HCT116 (cell line): ENCODE data around the gene MAP2K1. TPM values are rescaled to one million over a fixed set of nuclear protein-coding genes. Genes with fewer than 3 reads are reported as not detected.

Experiments
- ATAC-seq: fragments of 200-7000 bp; cut with Tn5 transposase; 2 replicates; pipeline ENCODE4 v1.9.1; 2020; ENCODE audit warnings: mild to moderate bottlenecking, moderate library complexity
- BruUV-seq: library from RNA; stranded (reverse); fragments of 400-500 nt; replicated peaks from 2 replicates; lab custom pipeline; 2021; lab: Mats Ljungman, UMichigan
- CTCF ChIA-PET: fragments of 300-600 bp; sonication (Branson Sonifier 250); formaldehyde crosslinking; loops from one replicate; lab custom pipeline; 2021; ENCODE audit warnings: antibody characterized with exemption; lab: Charles Lee
- POLR2A ChIA-PET: fragments of 300-600, 350-600 bp; sonication (Branson Sonifier 250); formaldehyde crosslinking; loops from one replicate; lab custom pipeline; 2021; ENCODE audit warnings: antibody characterized with exemption; lab: Charles Lee
- RAD21 ChIA-PET, 2 experiments: fragments of 300-600 bp; sonication (Branson Sonifier 250); formaldehyde crosslinking; loops; one replicate each; lab custom pipeline; 2023; ENCODE audit warnings: low total read pairs in 2 of 2; ENCODE audit not compliant: uncharacterized antibody in 2 of 2, unreplicated experiment in 2 of 2, low non-redundant PET in 1 of 2; lab: Charles Lee
- DNase-seq: peaks from one replicate; pipeline ENCODE4 v3.0.0-alpha.2; 2010; ENCODE audit warnings: low read depth, low spot score
- H2AFZ ChIP-seq: fragments of 200-600 bp; shearing (Covaris generic), sonication (generic); 2 replicates; pipeline ENCODE4 v1.6.1; 2017; ENCODE audit warnings: low read depth, mixed run types, mixed read lengths, antibody characterized with exemption, low read length; ENCODE audit not compliant: poor library complexity, severe bottlenecking
- H3K27ac ChIP-seq: 2 replicates; pipeline ENCODE4 v1.5.1; 2012; ENCODE audit warnings: low read depth, low read length
- H3K27me3 ChIP-seq: fragments of 200-600 bp; sonication (generic); 2 replicates; pipeline ENCODE4 v1.6.1; 2016; ENCODE audit warnings: mixed run types, low read length, mixed read lengths; ENCODE audit not compliant: insufficient read depth
- H3K36me3 ChIP-seq, 2 experiments: fragments of 200-500 bp in 1 of 2; fragments of 200-600 bp in 1 of 2; sonication (Bioruptor generic) in 1 of 2; sonication (generic) in 1 of 2; 2 replicates each; pipeline versions ENCODE4 v1.5.1 to v1.6.1; 2014 to 2016; ENCODE audit warnings: low read length in 2 of 2, inconsistent platforms in 1 of 2, mixed read lengths in 1 of 2, mixed run types in 1 of 2; ENCODE audit not compliant: insufficient read depth in 2 of 2, control insufficient read depth in 1 of 2
- H3K4me1 ChIP-seq, 2 experiments: fragments of 200-600 bp in 1 of 2; sonication (generic) in 1 of 2; 2 replicates each; pipeline versions ENCODE4 v1.5.1 to v1.6.1; 2012 to 2017; ENCODE audit warnings: low read length in 2 of 2, inconsistent platforms in 1 of 2, mild to moderate bottlenecking in 1 of 2, mixed read lengths in 1 of 2, mixed run types in 1 of 2, moderate library complexity in 1 of 2; ENCODE audit not compliant: insufficient read depth in 2 of 2, control insufficient read depth in 1 of 2
- H3K4me2 ChIP-seq: fragments of 200-600 bp; sonication (generic); 2 replicates; pipeline ENCODE4 v1.6.1; 2017; ENCODE audit warnings: mixed run types, low read length, mixed read lengths
- H3K4me3 ChIP-seq, 2 experiments: fragments of 200-600 bp in 1 of 2; sonication (generic) in 1 of 2; replicated peaks in 1 of 2; 2 replicates each; pipeline ENCODE4 v1.5.1; 2011 to 2016; ENCODE audit warnings: low read length in 2 of 2, control low read depth in 1 of 2, low read depth in 1 of 2, mild to moderate bottlenecking in 1 of 2, mixed read lengths in 1 of 2, mixed run types in 1 of 2
- H3K79me2 ChIP-seq: fragments of 200-600 bp; sonication (generic); 2 replicates; pipeline ENCODE4 v1.6.1; 2017; ENCODE audit warnings: mild to moderate bottlenecking, mixed run types, low read length, moderate library complexity, mixed read lengths; ENCODE audit not compliant: insufficient read depth
- H3K9ac ChIP-seq: fragments of 200-600 bp; sonication (generic); 2 replicates; pipeline ENCODE4 v1.6.1; 2016; ENCODE audit warnings: low read length, mixed read lengths
- H3K9me2 ChIP-seq: fragments of 200-600 bp; sonication (generic), shearing (Covaris generic); 2 replicates; pipeline ENCODE4 v1.6.1; 2017; ENCODE audit warnings: mixed run types, mild to moderate bottlenecking, moderate library complexity; ENCODE audit not compliant: insufficient read depth
- H3K9me3 ChIP-seq, 2 experiments: fragments of 200-500 bp in 1 of 2; fragments of 200-600 bp in 1 of 2; sonication (Bioruptor generic) in 1 of 2; sonication (generic) in 1 of 2; 2 replicates each; pipeline ENCODE4 v1.6.1; 2014 to 2017; ENCODE audit warnings: low read length in 2 of 2, mixed read lengths in 2 of 2, inconsistent platforms in 1 of 2, low read depth in 1 of 2, mild to moderate bottlenecking in 1 of 2, mixed run types in 1 of 2, moderate library complexity in 1 of 2; ENCODE audit not compliant: control insufficient read depth in 1 of 2, insufficient read depth in 1 of 2
- H4K20me1 ChIP-seq: fragments of 200-600 bp; sonication (generic), shearing (Covaris generic); 2 replicates; pipeline ENCODE4 v1.6.1; 2017; ENCODE audit warnings: mixed run types, mild to moderate bottlenecking, moderate library complexity; ENCODE audit not compliant: insufficient read depth
- CEBPB ChIP-seq: IDR thresholded peaks from 2 replicates; pipeline ENCODE4 v1.6.1; 2012; ENCODE audit warnings: low read depth
- EGR1 ChIP-seq: IDR thresholded peaks from 2 replicates; pipeline ENCODE4 v1.6.1; 2012; ENCODE audit warnings: low read depth
- ELF1 ChIP-seq: IDR thresholded peaks from 2 replicates; pipeline ENCODE4 v1.6.1; 2012; ENCODE audit warnings: low read depth, borderline replicate concordance
- EZH2 ChIP-seq: fragments of 200-600 bp; sonication (generic); IDR thresholded peaks from 2 replicates; pipeline ENCODE4 v1.6.1; 2017; ENCODE audit warnings: antibody characterized with exemption, mixed run types
- EZH2phosphoT487 ChIP-seq: fragments of 200-600 bp; IDR thresholded peaks from 2 replicates; pipeline ENCODE4 v1.6.1; 2018; ENCODE audit warnings: antibody characterized with exemption, borderline replicate concordance
- JUND ChIP-seq: IDR thresholded peaks from 2 replicates; pipeline ENCODE4 v1.6.1; 2012
- POLR2AphosphoS5 ChIP-seq: IDR thresholded peaks from 2 replicates; pipeline ENCODE4 v1.6.1; 2011; ENCODE audit warnings: mild to moderate bottlenecking, low read depth, low read length, moderate library complexity
- RAD21 ChIP-seq: IDR thresholded peaks from 2 replicates; pipeline ENCODE4 v1.6.1; 2012; ENCODE audit warnings: low read depth, mild to moderate bottlenecking
- SIN3A ChIP-seq: IDR thresholded peaks from 2 replicates; pipeline ENCODE4 v1.6.1; 2012; ENCODE audit warnings: low read depth
- SP1 ChIP-seq: IDR thresholded peaks from 2 replicates; pipeline ENCODE4 v1.6.1; 2012; ENCODE audit warnings: low read depth
- SRF ChIP-seq: IDR thresholded peaks from 2 replicates; pipeline ENCODE4 v1.6.1; 2012; ENCODE audit warnings: low read depth
- TCF7L2 ChIP-seq: IDR thresholded peaks from 2 replicates; pipeline ENCODE4 v1.7.0; 2011; ENCODE audit warnings: borderline replicate concordance, inconsistent platforms; ENCODE audit not compliant: insufficient read depth, insufficient read length; ENCODE audit errors: extremely low read depth
- YY1 ChIP-seq: IDR thresholded peaks from 2 replicates; pipeline ENCODE4 v1.6.1; 2011; ENCODE audit warnings: low read length, low read depth, moderate library complexity, mild to moderate bottlenecking; ENCODE audit not compliant: insufficient replicate concordance; ENCODE audit errors: extremely low read depth
- ZFX ChIP-seq: fragments of 450-650 bp; IDR thresholded peaks from 2 replicates; pipeline ENCODE4 v1.6.1; 2017
- ZNF274 ChIP-seq: fragments of 200-500 bp; sonication (Bioruptor generic); IDR thresholded peaks from 2 replicates; pipeline ENCODE4 v1.6.1; 2014; ENCODE audit warnings: mild to moderate bottlenecking, low read depth, low read length, inconsistent platforms
- intact Hi-C: fragments of 100-400 bp; cut with micrococcal nuclease; formaldehyde crosslinking; loops from 2 replicates; pipeline ENCODE4 v1.10.0; 2022
- total RNA-seq: library from RNA; stranded (reverse); gene quantifications from one replicate; pipeline ENCODE4 v1.2.1, GENCODE V29; 2021; ENCODE audit not compliant: unreplicated experiment
- TF ChIP-seq, protein P1 (sequence below): IDR thresholded peaks from 2 replicates; pipeline ENCODE4 v1.6.1; 2011; ENCODE audit warnings: mild to moderate bottlenecking, low read length, moderate library complexity; ENCODE audit not compliant: insufficient replicate concordance; ENCODE audit errors: extremely low read depth
- TF ChIP-seq, protein P2 (sequence below): IDR thresholded peaks from 2 replicates; pipeline ENCODE4 v1.6.1; 2012; ENCODE audit warnings: low read depth
- TF ChIP-seq, protein P3 (sequence below): IDR thresholded peaks from 2 replicates; pipeline ENCODE4 v1.6.1; 2012
- TF ChIP-seq, protein P4 (sequence below): IDR thresholded peaks from 2 replicates; pipeline ENCODE4 v1.6.1; 2012

MAP2K1 gene
- total RNA-seq, 1 experiment from 2014 or later, result 52.3 TPM

DNA sequence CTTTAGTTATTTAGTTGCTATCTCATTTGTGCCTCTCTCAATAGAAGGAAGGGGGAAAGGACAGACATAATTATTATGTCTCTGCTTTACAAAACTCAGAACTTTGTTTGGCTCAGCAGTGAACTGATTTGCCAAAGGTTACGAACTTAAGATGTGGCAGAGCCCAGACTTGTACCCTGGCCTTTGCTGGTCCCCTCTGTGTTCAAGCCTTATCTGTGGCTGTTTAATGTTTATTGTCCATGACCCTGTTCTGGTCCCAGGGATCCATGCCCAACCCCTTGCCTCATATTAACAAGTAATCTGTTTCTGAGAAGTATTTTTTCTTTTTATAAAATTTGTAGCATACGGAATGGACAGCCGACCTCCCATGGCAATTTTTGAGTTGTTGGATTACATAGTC lies 100.2 kb downstream of the MAP2K1 start:
- Histone ChIP-seq H3K4me2 (no peak overlapping the region), H3K79me2 (peaks cover under 1% of the 10 kb centered on the region; the same call in 1 of the 2 replicates), H3K27ac (no peak overlapping the region), H3K9me3 (no peaks in the 10 kb centered on the region), H2AFZ (no peak overlapping the region), H3K27me3 (no peaks in the 10 kb centered on the region), H4K20me1 (no peaks in the 10 kb centered on the region), H3K4me3 (no peak overlapping the region), H3K4me1 (peaks cover 17 to 18% of the 10 kb centered on the region in 2 experiments), H3K36me3 (peaks cover 27 to 30% of the 10 kb centered on the region in 2 experiments; a peak in 3 of 4 replicates), H3K9me2 (no peaks in the 10 kb centered on the region), H3K9ac (no peak overlapping the region)
- ATAC-seq (no peak), DNase-seq (no peak)
- no TSS peak for BruUV-seq
- no peak for TF ChIP-seq YY1
- TF ChIP-seq SRF, result no peak
- no peak for TF ChIP-seq ZFX
- TF ChIP-seq POLR2AphosphoS5, result no peak
- TF ChIP-seq, protein P1, sequence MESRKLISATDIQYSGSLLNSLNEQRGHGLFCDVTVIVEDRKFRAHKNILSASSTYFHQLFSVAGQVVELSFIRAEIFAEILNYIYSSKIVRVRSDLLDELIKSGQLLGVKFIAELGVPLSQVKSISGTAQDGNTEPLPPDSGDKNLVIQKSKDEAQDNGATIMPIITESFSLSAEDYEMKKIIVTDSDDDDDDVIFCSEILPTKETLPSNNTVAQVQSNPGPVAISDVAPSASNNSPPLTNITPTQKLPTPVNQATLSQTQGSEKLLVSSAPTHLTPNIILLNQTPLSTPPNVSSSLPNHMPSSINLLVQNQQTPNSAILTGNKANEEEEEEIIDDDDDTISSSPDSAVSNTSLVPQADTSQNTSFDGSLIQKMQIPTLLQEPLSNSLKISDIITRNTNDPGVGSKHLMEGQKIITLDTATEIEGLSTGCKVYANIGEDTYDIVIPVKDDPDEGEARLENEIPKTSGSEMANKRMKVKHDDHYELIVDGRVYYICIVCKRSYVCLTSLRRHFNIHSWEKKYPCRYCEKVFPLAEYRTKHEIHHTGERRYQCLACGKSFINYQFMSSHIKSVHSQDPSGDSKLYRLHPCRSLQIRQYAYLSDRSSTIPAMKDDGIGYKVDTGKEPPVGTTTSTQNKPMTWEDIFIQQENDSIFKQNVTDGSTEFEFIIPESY, result no peak
- no peak for TF ChIP-seq ZNF274
- no peak for TF ChIP-seq SIN3A
- TF ChIP-seq, protein P2, sequence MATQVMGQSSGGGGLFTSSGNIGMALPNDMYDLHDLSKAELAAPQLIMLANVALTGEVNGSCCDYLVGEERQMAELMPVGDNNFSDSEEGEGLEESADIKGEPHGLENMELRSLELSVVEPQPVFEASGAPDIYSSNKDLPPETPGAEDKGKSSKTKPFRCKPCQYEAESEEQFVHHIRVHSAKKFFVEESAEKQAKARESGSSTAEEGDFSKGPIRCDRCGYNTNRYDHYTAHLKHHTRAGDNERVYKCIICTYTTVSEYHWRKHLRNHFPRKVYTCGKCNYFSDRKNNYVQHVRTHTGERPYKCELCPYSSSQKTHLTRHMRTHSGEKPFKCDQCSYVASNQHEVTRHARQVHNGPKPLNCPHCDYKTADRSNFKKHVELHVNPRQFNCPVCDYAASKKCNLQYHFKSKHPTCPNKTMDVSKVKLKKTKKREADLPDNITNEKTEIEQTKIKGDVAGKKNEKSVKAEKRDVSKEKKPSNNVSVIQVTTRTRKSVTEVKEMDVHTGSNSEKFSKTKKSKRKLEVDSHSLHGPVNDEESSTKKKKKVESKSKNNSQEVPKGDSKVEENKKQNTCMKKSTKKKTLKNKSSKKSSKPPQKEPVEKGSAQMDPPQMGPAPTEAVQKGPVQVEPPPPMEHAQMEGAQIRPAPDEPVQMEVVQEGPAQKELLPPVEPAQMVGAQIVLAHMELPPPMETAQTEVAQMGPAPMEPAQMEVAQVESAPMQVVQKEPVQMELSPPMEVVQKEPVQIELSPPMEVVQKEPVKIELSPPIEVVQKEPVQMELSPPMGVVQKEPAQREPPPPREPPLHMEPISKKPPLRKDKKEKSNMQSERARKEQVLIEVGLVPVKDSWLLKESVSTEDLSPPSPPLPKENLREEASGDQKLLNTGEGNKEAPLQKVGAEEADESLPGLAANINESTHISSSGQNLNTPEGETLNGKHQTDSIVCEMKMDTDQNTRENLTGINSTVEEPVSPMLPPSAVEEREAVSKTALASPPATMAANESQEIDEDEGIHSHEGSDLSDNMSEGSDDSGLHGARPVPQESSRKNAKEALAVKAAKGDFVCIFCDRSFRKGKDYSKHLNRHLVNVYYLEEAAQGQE, result no peak
- no peak for TF ChIP-seq EGR1
- TF ChIP-seq, protein P3, sequence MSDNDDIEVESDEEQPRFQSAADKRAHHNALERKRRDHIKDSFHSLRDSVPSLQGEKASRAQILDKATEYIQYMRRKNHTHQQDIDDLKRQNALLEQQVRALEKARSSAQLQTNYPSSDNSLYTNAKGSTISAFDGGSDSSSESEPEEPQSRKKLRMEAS, result no peak
- no peak for TF ChIP-seq JUND
- no peak for TF ChIP-seq ELF1
- no peak for TF ChIP-seq TCF7L2
- no peak for TF ChIP-seq EZH2
- TF ChIP-seq CEBPB, result no peak
- no peak for TF ChIP-seq SP1
- TF ChIP-seq, protein P4, sequence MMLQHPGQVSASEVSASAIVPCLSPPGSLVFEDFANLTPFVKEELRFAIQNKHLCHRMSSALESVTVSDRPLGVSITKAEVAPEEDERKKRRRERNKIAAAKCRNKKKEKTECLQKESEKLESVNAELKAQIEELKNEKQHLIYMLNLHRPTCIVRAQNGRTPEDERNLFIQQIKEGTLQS, result no peak
- TF ChIP-seq RAD21, result no peak
- no peak for TF ChIP-seq EZH2phosphoT487
- POLR2A ChIA-PET, result no interaction called here
- CTCF ChIA-PET, result no interaction called here
- RAD21 ChIA-PET, result no interaction called here
- intact Hi-C loops, result no loop called here
